Small intestine (tissue), 7 donors: ENCODE measurements around the gene FN1. TPM values are rescaled to one million over a fixed set of nuclear protein-coding genes. Genes with fewer than 3 reads are reported as not detected.
A peak's percentile ranks its signal among the peaks of the same experiment; 100 is the strongest.

Experiments
- DNase-seq, 2 donors: peaks; one replicate each; pipeline versions ENCODE4 v3.0.0 to v3.0.0-alpha.2; 2013
- FAIRE-seq: peaks from 2 replicates; lab custom pipeline; 2012; peaks lifted over from hg19 to GRCh38; lab: Jason Lieb, UNC
- H3K27ac ChIP-seq, 3 donors: one replicate each; pipeline ENCODE4 v1.5.1; 2013; ENCODE audit warnings: low read length in 2 of 3, mild to moderate bottlenecking in 2 of 3, control low read depth in 1 of 3, inconsistent platforms in 1 of 3, low read depth in 1 of 3, moderate library complexity in 1 of 3
- H3K27me3 ChIP-seq, 3 donors: one replicate each; pipeline ENCODE4 v1.6.1; 2013; ENCODE audit warnings: low read length in 3 of 3, inconsistent platforms in 1 of 3; ENCODE audit not compliant: control insufficient read depth in 3 of 3, insufficient read depth in 3 of 3
- H3K36me3 ChIP-seq, 3 donors: one replicate each; pipeline ENCODE4 v1.6.1; 2013; ENCODE audit warnings: low read length in 3 of 3, inconsistent platforms in 1 of 3, low read depth in 1 of 3, mild to moderate bottlenecking in 1 of 3, moderate library complexity in 1 of 3; ENCODE audit not compliant: control insufficient read depth in 3 of 3, insufficient read depth in 2 of 3
- H3K4me1 ChIP-seq, 3 donors: one replicate each; pipeline ENCODE4 v1.6.1; 2013; ENCODE audit warnings: low read length in 2 of 3, inconsistent platforms in 1 of 3, low read depth in 1 of 3, mild to moderate bottlenecking in 1 of 3, moderate library complexity in 1 of 3; ENCODE audit not compliant: control insufficient read depth in 3 of 3, insufficient read depth in 2 of 3
- H3K4me3 ChIP-seq, 3 donors: one replicate each; pipeline ENCODE4 v1.5.1; 2013; ENCODE audit warnings: low read length in 3 of 3, control low read depth in 1 of 3, inconsistent platforms in 1 of 3, low read depth in 1 of 3, mild to moderate bottlenecking in 1 of 3, moderate library complexity in 1 of 3
- H3K9me3 ChIP-seq, 2 donors: one replicate each; pipeline ENCODE4 v1.6.1; 2013; ENCODE audit warnings: low read depth in 1 of 2, low read length in 1 of 2; ENCODE audit not compliant: control insufficient read depth in 2 of 2, insufficient read depth in 1 of 2
- WGBS, 3 donors: extraction: QIAGEN DNeasy Blood & Tissue Kit; methylation state at CpG; one replicate each; pipeline ENCODE4 v1.1.7; 2013; 5-methylcytosine and 5-hydroxymethylcytosine counted together
- polyA plus RNA-seq, 4 donors: library from polyadenylated mRNA; stranded (reverse) in 3 of 4; unstranded in 1 of 4; fragments of 200-250 nt in 3 of 4; fragments of 120-200 nt in 1 of 4; gene quantifications; one replicate each; pipeline versions ENCODE4 v1.2.1 to v1.2.3, GENCODE V29; 2013
- donor health status: healthy with polysubstance abuse.
- donor health status: control.
- donor health status: control.
- donor health status: Bipolar disorder and iron deficiency.
- donor health status: healthy.

FN1 gene
- polyA plus RNA-seq, 4 donors = 4.2 to 302 (median 52.7) TPM

DNA sequence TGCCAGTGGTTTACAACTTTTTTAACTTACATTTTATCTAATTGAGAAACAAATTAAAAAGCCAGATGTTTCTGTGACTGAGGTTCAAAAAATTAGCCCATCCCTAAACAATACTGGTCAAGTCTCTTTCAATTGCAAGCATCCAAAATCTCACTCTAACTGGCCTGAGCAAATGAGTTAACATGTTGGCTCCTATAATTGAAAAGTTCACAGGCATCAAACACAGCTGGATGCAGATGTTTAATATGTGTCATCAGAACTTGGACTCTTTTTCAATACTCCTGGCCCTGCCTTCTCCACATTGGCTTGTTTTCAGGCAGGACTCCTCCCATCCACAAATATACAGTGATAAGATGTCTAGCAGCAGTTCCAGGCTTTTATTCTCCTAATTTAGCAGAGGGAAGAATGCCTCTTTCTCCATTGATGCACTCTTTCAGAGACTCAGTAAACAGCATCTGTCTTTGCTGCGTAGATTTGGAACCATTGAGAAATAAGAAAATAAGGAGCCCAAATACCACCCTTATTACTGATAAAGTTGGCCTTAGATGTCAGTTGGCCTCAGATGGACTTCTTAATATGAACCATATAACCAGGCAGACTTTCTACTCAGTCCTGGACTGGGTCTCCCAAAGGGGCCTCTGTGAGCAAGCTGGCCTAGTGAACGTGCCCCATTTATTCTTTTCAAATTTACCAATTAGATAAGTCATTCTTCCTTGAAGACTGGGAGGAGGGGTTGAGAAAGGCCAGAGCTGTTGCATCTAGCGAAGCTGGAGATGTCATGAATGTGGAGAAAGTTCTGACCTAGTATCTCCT lies 30.4 kb upstream of the FN1 start:
- Histone ChIP-seq H3K4me3 (no peak overlapping the region), H3K4me1 (no peaks in the 10 kb centered on the region), H3K27ac (no peak overlapping the region), H3K36me3 (no peaks in the 10 kb centered on the region), H3K27me3 (no peaks in the 10 kb centered on the region), H3K9me3 (no peaks in the 10 kb centered on the region)
- FAIRE-seq = no peak
- 75 to 77% (median 75%) methylated on average over 3 of the region's 3 CpGs for WGBS, 3 donors
- no peak for DNase-seq

DNA sequence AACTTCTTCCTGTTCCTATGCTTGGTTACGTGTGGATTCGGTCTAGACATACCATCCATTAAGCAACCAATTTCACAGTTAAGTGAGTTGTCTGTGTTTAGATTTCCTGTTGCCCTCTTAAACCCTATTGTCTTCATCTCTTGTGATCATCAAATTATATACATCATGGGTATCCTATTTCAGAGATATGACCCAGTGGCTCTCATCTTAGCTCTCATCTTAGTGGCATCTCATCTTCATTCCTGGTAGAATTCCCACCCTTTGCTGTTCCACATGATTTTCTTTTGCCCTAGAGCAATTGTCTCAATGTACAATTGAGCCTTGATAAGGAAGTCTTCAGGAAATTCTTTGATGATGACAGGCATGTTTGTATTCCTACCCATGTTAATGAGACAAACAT lies 29.4 kb upstream of the FN1 start:
- Histone ChIP-seq H3K27me3 (no peaks in the 10 kb centered on the region), H3K27ac (no peak overlapping the region), H3K36me3 (no peaks in the 10 kb centered on the region), H3K4me1 (no peaks in the 10 kb centered on the region), H3K4me3 (no peak overlapping the region), H3K9me3 (no peaks in the 10 kb centered on the region)
- FAIRE-seq = no peak
- DNase-seq = no peak
- WGBS, 3 donors = 57 to 69% (median 59%) methylated on average over 2 of the region's 2 CpGs

DNA sequence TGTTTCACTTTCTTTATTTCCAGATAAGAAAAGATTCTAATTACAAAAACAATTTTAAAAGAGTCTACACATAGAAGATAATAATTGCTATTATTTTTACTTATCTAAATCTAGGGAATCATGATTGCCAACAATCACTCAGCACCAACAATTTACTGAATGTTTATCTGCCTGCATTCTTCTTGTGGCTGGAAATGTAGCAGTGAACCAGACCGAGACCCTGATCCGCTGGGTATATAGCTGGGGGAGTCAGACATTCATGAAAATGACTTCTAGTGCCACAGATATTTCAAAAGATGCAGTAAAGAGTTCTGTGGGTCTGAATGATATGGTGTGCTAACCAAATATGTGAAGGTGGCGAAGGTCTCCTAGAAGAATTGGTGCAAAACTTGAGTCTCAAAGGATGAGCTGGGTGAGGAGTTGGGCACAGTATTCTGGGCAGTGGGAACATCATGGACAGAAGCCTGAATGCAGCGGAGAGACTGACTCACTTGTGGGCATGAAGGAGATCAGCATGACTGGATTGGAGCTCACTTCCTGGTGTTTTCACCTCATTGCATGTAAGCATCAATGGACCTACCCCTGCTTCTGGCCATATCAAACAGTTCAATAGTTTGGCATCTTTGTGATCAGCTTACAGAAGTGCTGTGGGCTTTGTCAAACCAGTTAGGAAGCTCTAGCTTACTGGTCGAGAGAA lies 26.1 kb upstream of the FN1 start:
- Histone ChIP-seq H3K4me1 (no peaks in the 10 kb centered on the region), H3K27ac (no peak overlapping the region), H3K27me3 (no peaks in the 10 kb centered on the region), H3K9me3 (no peaks in the 10 kb centered on the region), H3K36me3 (no peaks in the 10 kb centered on the region), H3K4me3 (no peak overlapping the region)
- FAIRE-seq = no peak
- no peak for DNase-seq
- WGBS, 3 donors = 84 to 90% (median 85%) methylated on average over 5 of the region's 5 CpGs

DNA sequence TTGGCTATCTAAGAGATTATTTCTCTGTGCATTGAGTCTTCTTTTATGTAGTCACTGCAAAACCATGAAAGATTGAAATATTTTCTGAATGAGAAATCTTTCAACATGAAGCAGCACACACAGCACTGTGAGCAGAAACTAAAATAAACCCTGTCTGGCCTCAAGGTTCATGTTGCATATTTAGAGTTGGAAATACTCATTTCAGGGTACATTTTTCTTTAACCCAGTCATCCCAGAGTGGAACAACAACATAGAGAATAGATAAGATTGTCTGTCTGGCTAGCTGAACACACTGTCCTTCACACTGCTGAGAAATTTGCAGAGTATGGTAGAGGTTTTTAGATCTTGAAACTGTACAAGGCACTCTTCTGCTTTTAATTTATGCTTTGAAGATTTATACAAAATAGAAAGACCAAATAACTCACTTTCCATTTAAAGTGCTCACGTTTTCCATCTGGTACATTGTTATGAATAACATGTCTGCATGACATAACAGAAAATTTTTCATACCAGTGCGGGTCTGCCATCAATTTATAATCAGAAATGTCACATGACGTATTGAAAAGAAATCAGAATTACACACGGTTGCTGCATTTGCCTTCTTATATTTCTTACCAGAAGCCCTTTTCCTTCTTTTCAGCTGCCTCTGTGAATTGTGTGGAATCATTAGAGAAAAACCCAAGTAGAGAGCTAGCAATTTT lies 25.0 kb upstream of the FN1 start:
- H3K36me3 ChIP-seq = no peaks in the 10 kb centered on the region
- no peak for DNase-seq
- no peak for FAIRE-seq
- H3K4me1 ChIP-seq = no peaks in the 10 kb centered on the region
- H3K9me3 ChIP-seq = no peaks in the 10 kb centered on the region
- 67 to 75% (median 71%) methylated on average over 4 of the region's 4 CpGs for WGBS, 3 donors
- no peak overlapping the region for H3K27ac ChIP-seq
- H3K27me3 ChIP-seq = no peaks in the 10 kb centered on the region
- no peak overlapping the region for H3K4me3 ChIP-seq

DNA sequence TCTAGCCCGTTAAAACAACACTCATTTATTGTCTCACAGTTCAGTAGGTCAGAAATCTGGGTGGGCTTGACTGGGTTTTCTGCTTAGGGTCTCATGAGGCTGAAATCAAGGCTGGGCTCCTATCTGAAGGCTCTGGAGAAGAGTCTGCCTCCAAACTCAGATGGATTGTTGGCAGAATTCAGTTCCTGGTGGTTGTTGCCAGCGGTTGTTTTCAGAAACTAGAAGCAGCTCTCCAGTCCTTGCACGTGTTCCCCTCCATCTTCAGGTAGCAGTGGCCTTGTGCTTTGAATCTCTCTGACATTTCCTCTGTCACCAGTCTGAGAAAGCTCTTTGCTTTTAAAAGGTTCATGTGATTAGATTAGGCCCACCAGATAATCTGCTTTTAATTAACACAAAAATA lies 20.1 kb upstream of the FN1 start:
- Histone ChIP-seq H3K27me3 (no peaks in the 10 kb centered on the region), H3K4me1 (no peaks in the 10 kb centered on the region), H3K4me3 (no peak overlapping the region), H3K9me3 (no peaks in the 10 kb centered on the region), H3K36me3 (no peaks in the 10 kb centered on the region), H3K27ac (no peak overlapping the region)
- DNase-seq (no peak), FAIRE-seq (no peak)
- 74 to 83% (median 78%) methylated on average over 3 of the region's 3 CpGs for WGBS, 3 donors

DNA sequence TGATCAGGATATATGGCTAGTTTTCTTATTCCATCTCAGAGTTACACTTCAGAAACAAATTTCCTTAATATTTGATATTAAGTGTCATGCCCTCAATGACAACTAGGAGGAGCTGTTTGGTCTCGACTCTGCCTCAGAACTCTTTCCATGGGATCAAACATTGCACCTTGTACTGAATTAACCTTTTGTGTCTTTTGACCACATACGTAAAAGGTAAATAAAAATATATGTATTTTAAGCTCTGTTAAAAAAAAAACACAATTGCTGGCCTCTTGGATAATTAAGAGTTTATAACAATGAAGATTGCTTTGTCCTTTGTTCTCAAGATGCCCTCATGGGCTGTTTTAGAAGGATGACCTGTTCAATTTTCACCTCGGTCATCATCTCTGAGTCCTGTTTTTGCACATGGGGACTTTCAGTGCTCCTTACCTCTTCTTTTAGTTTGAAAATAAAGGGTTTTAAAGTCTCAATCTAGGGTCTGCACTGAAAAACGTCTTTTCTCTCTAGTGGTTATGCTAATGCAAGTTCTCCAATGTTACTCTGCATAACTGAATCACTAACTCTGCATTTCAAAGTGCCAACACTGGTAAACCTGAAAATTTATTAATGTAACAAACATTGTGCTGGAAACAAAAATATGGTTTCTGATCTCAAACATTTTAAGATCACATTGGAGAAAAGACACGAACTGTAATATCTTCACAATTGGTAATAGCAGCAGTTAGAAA lies 18.8 kb upstream of the FN1 start:
- Histone ChIP-seq H3K9me3 (peaks cover 0 to 4% of the 10 kb centered on the region in 2 donors), H3K36me3 (no peaks in the 10 kb centered on the region), H3K27me3 (no peaks in the 10 kb centered on the region), H3K4me3 (no peak overlapping the region), H3K27ac (no peak overlapping the region), H3K4me1 (no peaks in the 10 kb centered on the region)
- peak; percentile 50 to 55 for DNase-seq
- WGBS, 3 donors = 43 to 54% (median 45%) methylated on average over 5 of the region's 5 CpGs
- FAIRE-seq = peak; percentile 85

DNA sequence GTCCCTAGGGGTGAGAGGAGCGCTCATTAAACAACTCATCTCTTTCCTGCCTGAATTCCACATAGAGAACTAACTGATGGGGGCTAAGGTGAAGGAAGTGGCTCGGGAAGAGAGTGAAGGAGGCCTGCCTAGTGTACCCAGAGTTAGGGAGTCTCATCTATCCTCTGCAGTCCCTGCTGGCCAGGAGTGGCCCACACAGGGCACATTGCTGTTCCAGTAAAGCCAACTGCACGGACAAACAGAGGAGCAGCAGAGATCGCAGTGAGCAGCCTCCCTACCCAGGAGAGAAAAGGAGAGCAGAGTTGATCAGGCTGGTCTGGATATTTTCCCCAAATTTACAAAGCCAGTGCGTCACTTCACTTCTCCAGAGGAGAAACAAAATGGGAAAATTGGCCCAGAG lies 16.9 kb upstream of the FN1 start:
- H3K4me3 ChIP-seq = no peak overlapping the region
- no peaks in the 10 kb centered on the region for H3K36me3 ChIP-seq
- peaks cover 0 to 4% of the 10 kb centered on the region in 2 donors for H3K9me3 ChIP-seq
- no peaks in the 10 kb centered on the region for H3K27me3 ChIP-seq
- no peaks in the 10 kb centered on the region for H3K4me1 ChIP-seq
- WGBS, 3 donors = 79 to 85% (median 82%) methylated on average over 5 of the region's 5 CpGs
- H3K27ac ChIP-seq = no peak overlapping the region
- DNase-seq (no peak), FAIRE-seq (no peak)
